RWPE2 (cell line): ENCODE results near the gene UNC79.

ENCODE experiments used
- ATAC-seq: fragments of 200-7000 bp; cut with Tn5 transposase; 3 replicates; pipeline ENCODE4 v1.9.1; 2021; ENCODE audit warnings: low read depth
- DNase-seq: peaks from one replicate; pipeline ENCODE4 v3.0.0-alpha.2; 2020; ENCODE audit warnings: low spot score
- H3K27ac ChIP-seq: fragments of 450-650 bp; 2 replicates; pipeline ENCODE4 v1.5.1; 2017; ENCODE audit warnings: mild to moderate bottlenecking; ENCODE audit not compliant: poor library complexity, severe bottlenecking
- H3K27me3 ChIP-seq: fragments of 250-450 bp; sonication (Bioruptor Pico); 2 replicates; pipeline ENCODE4 v1.5.1; 2021; ENCODE audit warnings: mild to moderate bottlenecking, moderate library complexity; ENCODE audit not compliant: insufficient read depth, poor library complexity, severe bottlenecking
- H3K36me3 ChIP-seq: fragments of 250-450 bp; sonication (Bioruptor Pico); 2 replicates; pipeline ENCODE4 v1.5.1; 2020; ENCODE audit warnings: low read depth, mild to moderate bottlenecking, moderate library complexity
- H3K4me1 ChIP-seq: fragments of 250-450 bp; sonication (Bioruptor Pico); 2 replicates; pipeline ENCODE4 v1.5.1; 2021; ENCODE audit warnings: mild to moderate bottlenecking, moderate library complexity; ENCODE audit not compliant: insufficient read depth, poor library complexity, severe bottlenecking
- H3K4me3 ChIP-seq: fragments of 250-450 bp; sonication (Bioruptor Pico); 2 replicates; pipeline ENCODE4 v1.5.1; 2021; ENCODE audit warnings: mild to moderate bottlenecking, moderate library complexity; ENCODE audit not compliant: severe bottlenecking
- H3K9me3 ChIP-seq: fragments of 250-450 bp; sonication (Bioruptor Pico); 2 replicates; pipeline ENCODE4 v1.5.1; 2021; ENCODE audit warnings: mild to moderate bottlenecking, moderate library complexity; ENCODE audit not compliant: severe bottlenecking
- CTCF ChIP-seq: fragments of 450-650 bp; IDR thresholded peaks from one replicate; pipeline ENCODE4 v1.5.1; 2017; ENCODE audit warnings: mild to moderate bottlenecking, moderate library complexity; ENCODE audit not compliant: poor library complexity, severe bottlenecking

UNC79 gene

GRCh38 chr14:93712838-93713724, 282.3 kb downstream of the UNC79 start:
- H3K9me3 ChIP-seq, result no peaks in the 10 kb centered on the region
- H3K4me3 ChIP-seq, result no peak overlapping the region
- H3K27ac ChIP-seq, result no peak overlapping the region
- no peak for DNase-seq
- peak; percentile 55 for ATAC-seq
- H3K27me3 ChIP-seq, result peaks cover 4% of the 10 kb centered on the region
- H3K4me1 ChIP-seq, result peaks cover 10% of the 10 kb centered on the region
- no peak for TF ChIP-seq CTCF
- H3K36me3 ChIP-seq, result no peaks in the 10 kb centered on the region

GRCh38 chr14:93713726-93714405, 283.1 kb downstream of the UNC79 start:
- Histone ChIP-seq H3K36me3 (no peaks in the 10 kb centered on the region), H3K4me1 (peaks cover 10% of the 10 kb centered on the region), H3K9me3 (no peaks in the 10 kb centered on the region), H3K4me3 (no peak overlapping the region), H3K27ac (no peak overlapping the region), H3K27me3 (no peaks in the 10 kb centered on the region)
- no peak for ATAC-seq
- no peak for DNase-seq
- TF ChIP-seq CTCF, result no peak

GRCh38 chr14:93714605-93715004, 283.9 kb downstream of the UNC79 start:
- Histone ChIP-seq H3K4me1 (peaks cover 7% of the 10 kb centered on the region), H3K9me3 (no peaks in the 10 kb centered on the region), H3K4me3 (no peak overlapping the region), H3K27ac (no peak overlapping the region), H3K27me3 (no peaks in the 10 kb centered on the region), H3K36me3 (no peaks in the 10 kb centered on the region)
- no peak for ATAC-seq
- no peak for TF ChIP-seq CTCF
- DNase-seq, result no peak

- DNase-seq (no peak), ATAC-seq (no peak)
- H3K27ac ChIP-seq, result no peak overlapping the region
- H3K36me3 ChIP-seq, result no peaks in the 10 kb centered on the region
- no peaks in the 10 kb centered on the region for H3K27me3 ChIP-seq
- no peak for TF ChIP-seq CTCF
- H3K4me1 ChIP-seq, result peaks cover 7% of the 10 kb centered on the region
- H3K4me3 ChIP-seq, result no peak overlapping the region
- no peaks in the 10 kb centered on the region for H3K9me3 ChIP-seq
Observed at GRCh38 chr14:93715279-93715927, 284.7 kb downstream of the UNC79 start.
